Activated CD8-positive, alpha-beta memory T cell treated with anti-CD3 and anti-CD28 coated beads for 36 hours (primary cell): ENCODE data around the gene CCL5. TPM values are rescaled to one million over a fixed set of nuclear protein-coding genes. Genes with fewer than 3 reads are reported as not detected.

Experiments
- CTCF ChIA-PET: fragments of 350-600 bp; sonication (Branson Sonifier 250); formaldehyde crosslinking; loops from one replicate; lab custom pipeline; 2021; ENCODE audit warnings: antibody characterized with exemption; lab: Charles Lee
- POLR2A ChIA-PET: fragments of 350-600 bp; sonication (Branson Sonifier 250); formaldehyde crosslinking; loops from one replicate; lab custom pipeline; 2021; ENCODE audit warnings: antibody characterized with exemption; lab: Charles Lee
- total RNA-seq, 2 experiments: library from RNA; stranded (reverse); gene quantifications; one replicate each; pipeline ENCODE4 v1.2.3, GENCODE V29; 2021

The CCL5 gene
- total RNA-seq, 2 experiments from 2014 or later: 455 to 477 TPM

DNA sequence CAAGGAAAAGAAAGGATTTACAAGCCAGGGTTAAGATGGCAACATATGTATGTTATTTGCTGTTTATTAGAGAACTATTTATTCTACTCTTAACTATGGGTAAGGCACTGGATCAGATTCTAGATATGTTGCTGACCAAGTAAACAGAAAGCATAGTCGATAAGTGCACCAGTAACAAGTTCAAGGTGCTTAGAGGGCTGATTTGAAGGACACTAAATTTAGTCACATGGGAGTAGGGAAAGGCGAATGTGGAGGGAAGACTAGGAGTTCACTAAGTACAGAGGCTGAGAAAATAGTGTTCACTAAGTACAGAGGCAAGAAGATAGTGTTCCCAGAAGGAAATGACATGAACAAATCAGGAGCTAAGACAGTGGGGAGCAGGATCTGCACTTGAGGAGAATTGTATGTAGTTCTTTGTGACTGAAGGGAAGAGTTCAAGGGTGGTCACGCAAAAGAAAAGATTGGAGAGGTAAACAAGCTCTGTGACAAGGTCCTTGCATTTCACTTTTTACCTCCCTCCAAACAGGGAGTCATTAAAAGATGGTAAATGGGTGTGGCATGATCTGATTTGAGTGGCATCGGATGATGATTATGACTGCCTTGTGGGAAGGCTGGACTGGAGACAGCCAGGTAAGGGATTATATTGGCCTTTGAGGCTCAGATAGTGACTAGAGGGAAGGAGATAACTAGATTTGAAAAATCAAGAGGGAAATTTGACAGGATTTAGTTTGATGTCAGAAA, 32.4 kb downstream of the CCL5 start:
- POLR2A ChIA-PET: interaction anchor here (0.7 kb wide), 1 partner anchor 148 kb away, joined by 5 read pairs; no protein-coding TSS in a partner anchor
- CTCF ChIA-PET: interaction anchor here (0.5 to 3.0 kb wide), 13 partner anchors 9 to 122 kb away, joined by 3 to 25 read pairs (median 4); partner anchors contain the start of gene HEATR9

DNA sequence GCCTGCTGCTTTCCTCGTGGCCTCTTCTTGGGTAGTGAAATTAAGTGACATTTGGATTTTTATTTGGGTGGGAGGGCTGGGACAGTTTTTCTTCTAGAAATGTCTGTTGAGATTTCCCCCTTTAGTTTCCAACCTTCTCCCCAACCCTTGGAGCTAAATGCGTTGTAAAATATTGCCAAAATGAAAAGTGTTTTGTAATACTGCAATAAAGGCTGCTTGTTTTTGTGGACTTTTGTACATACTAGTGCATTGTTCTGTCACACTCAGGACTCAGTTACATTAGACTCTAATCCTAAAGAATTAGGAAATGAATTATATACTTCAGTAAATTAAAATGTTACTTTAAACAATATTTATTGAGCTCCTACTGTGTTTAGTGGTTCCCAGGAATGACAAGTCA, 33.2 kb downstream of the CCL5 start:
- ChIA-PET POLR2A (interaction anchor here (0.7 kb wide), 1 partner anchor 149 kb away, joined by 5 read pairs; no protein-coding TSS in a partner anchor), CTCF (interaction anchor here (0.6 to 2.6 kb wide), 3 partner anchors 17 to 83 kb away, joined by 3 to 7 read pairs (median 3); no protein-coding TSS in a partner anchor)

DNA sequence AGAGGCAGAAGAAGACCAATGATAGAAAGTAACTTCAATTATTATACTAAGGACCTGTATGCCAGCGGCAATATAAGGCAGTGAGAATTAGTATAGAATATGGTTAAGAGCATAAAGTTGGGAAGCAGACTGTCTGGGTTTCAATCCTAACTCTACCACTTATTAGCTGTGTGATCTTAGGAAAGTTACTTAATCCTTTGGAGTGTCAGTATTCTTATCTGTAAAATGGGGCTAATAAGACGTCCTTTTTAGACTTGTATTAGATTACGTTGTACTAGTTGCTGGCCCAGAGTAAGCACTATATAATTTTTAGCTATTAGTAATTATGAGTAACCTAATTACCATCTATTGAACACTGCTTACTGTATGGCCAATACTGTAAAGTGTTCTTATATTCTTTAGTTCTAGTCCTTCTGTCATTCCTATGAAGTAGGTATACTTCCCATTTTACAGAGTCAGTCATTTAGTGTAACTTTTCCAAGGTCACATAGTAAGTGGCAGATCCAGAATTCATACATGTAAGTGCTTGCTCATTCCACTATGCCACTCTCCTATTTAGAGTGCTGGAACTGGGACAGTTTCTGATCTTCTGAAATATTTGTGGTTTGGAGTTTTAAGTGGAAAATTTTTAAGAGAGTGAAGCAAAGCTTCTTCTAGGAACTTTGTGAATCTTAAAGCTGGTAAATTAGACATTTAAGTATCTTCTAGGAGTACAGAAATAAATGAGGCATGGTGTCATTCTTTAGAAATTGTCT, 33.9 kb downstream of the CCL5 start:
- CTCF ChIA-PET: interaction anchor here (1.3 kb wide), 1 partner anchor 82 kb away, joined by 3 read pairs; no protein-coding TSS in a partner anchor

DNA sequence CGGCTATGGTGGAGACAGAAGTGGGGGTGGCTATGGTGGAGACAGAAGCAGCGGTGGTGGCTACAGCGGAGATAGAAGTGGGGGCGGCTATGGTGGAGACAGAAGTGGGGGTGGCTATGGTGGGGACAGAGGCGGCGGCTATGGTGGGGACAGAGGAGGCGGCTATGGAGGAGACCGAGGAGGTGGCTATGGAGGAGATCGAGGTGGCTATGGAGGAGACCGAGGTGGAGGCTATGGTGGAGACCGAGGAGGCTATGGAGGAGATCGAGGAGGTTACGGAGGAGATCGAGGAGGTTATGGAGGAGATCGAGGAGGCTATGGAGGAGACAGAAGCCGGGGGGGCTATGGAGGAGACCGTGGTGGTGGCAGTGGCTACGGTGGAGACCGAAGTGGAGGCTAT, 35.6 kb downstream of the CCL5 start:
- CTCF ChIA-PET: no interaction called here
- POLR2A ChIA-PET: no interaction called here

More for the DNA sequence above, 33.9 kb downstream of the CCL5 start:
- POLR2A ChIA-PET: no interaction called here

DNA sequence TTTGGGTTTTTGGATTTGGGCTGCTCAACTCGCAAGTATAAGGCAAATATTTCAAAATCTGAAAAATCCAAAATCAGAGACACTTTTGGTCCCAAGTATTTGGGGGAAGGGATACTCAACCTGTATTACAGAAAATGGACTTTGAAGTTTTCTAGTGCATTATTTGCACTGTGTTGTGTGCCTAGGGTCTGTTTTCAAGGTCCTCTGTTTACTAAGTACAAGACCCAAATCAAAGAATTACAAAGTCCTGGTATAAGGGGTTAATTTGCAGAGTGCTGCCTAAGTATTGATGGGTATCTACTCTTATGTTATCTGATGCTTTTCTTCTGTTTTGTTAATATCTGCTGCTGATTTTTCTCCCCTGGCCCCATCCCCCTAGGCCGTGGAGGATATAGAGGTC, 36.5 kb downstream of the CCL5 start:
- ChIA-PET CTCF (no interaction called here), POLR2A (no interaction called here)

DNA sequence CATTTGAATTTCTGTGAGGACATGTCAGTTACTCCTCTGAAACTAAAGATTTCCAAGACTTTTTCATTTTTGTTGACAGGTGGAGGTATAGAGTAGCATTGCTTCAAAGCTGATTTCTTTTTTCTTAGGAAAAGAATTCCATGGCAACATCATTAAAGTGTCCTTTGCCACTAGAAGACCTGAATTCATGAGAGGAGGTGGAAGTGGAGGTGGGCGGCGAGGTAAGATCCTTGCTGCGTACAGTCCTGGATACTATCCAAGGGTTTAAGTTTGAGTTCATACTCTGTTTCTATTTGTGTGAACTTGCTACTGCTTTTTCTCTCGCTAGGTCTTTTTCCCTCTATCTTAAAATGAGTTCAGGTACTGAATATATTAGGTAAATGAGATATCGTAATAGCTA, 37.9 kb downstream of the CCL5 start:
- POLR2A ChIA-PET: no interaction called here
- CTCF ChIA-PET: interaction anchor here (0.8 to 1.4 kb wide), 3 partner anchors 29 to 127 kb away, joined by 3 to 7 read pairs (median 3); no protein-coding TSS in a partner anchor

DNA sequence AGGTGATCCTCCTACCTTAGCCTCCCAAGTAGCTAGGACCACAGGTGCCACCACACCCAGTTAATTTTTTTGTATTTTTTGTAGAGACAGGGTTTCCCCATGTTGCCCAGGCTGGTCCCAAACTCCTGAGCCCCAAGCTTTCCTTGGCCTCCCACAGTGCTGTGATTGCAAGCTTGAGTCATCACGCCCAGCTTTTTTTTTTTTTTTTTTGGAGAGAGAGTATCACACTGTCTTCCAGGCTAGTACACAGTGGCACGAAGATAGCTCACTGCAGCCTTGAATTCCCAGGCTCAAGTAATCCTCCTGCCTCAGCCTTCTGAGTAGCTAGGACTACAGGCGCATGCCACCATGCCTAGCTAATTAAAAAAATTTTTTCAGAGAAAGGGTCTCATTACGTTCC, 38.7 kb downstream of the CCL5 start:
- ChIA-PET POLR2A (interaction anchor here (0.6 to 0.7 kb wide), 3 partner anchors 24 to 151 kb away, joined by 3 to 4 read pairs (median 3); partner anchors contain the start of gene TAF15), CTCF (interaction anchor here (0.8 to 1.4 kb wide), 3 partner anchors 29 to 128 kb away, joined by 3 to 7 read pairs (median 3); no protein-coding TSS in a partner anchor)

DNA sequence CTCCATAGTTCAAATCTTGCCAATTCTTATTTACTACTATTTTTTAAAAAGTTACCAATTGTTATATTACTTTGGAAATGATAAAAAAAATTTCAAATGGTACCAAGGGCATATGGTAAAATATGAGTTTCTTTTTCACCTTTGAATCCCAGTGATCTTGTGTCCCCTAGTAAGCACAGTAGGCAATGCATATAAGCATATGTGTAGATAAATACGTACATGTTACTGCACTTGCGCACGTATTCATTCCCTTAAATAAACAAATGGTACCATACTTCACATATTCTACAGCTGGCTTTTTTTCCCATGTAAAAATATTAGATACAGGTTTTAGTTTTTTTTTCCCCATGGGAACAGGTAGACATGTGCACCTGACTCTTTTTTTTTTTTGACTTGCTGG, 39.1 kb downstream of the CCL5 start:
- POLR2A ChIA-PET: interaction anchor here (0.6 to 0.7 kb wide), 3 partner anchors 24 to 151 kb away, joined by 3 to 4 read pairs (median 3); partner anchors contain the start of gene TAF15
- CTCF ChIA-PET: interaction anchor here (0.8 to 1.4 kb wide), 3 partner anchors 30 to 128 kb away, joined by 3 to 7 read pairs (median 3); no protein-coding TSS in a partner anchor

DNA sequence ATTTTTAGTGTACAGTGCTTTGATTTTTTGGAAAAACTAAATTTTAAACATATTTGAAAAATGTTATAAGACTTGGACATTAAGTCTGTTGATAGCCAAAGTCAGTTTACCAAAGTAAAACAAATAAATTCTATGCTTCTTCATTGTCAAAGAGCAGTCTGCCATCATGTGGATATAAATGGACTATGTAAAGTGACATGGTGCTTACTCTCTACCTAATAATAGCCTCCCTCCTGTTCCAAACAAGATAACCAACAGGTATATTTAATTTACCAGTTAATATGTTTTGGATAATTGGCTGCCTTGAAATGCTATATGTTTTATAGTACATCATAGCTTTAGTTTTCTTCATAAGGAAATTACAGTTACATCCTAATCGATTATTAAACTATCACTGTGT, 55.0 kb downstream of the CCL5 start:
- CTCF ChIA-PET: no interaction called here
- POLR2A ChIA-PET: no interaction called here

Other genes starting within 250 kb of the CCL5 start
- under 1 TPM; 0.53 to 0.73 TPM for gene RASL10B, start 148.7 kb downstream of the CCL5 start, total RNA-seq
- gene GAS2L2, start 127.1 kb downstream of the CCL5 start, total RNA-seq: under 1 TPM; 0.10 to 0.15 TPM
- gene C17orf50, start 119.5 kb downstream of the CCL5 start, total RNA-seq: not detected
- not detected for gene MMP28, start 84.7 kb downstream of the CCL5 start, total RNA-seq
- gene TAF15, start 70.9 kb downstream of the CCL5 start, total RNA-seq: 100 to 1,000 TPM; 316 to 323 TPM
- gene HEATR9, start 11.5 kb downstream of the CCL5 start, total RNA-seq: 1 to 10 TPM; 1.5 to 2.3 TPM
- gene RDM1, start 50.4 kb upstream of the CCL5 start, total RNA-seq: 1 to 10 TPM; 3.2 to 3.9 TPM
- not detected for gene LYZL6, start 63.4 kb upstream of the CCL5 start, total RNA-seq
- gene CCL16, start 101.1 kb upstream of the CCL5 start, total RNA-seq: not detected
- gene CCL14, start 106.4 kb upstream of the CCL5 start, total RNA-seq: not detected
- gene CCL15, start 121.2 kb upstream of the CCL5 start, total RNA-seq: not detected
- under 1 TPM; 0.36 to 0.42 TPM for gene CCL23, start 137.6 kb upstream of the CCL5 start, total RNA-seq
- under 1 TPM; 0.36 to 0.61 TPM for gene CCL18, start 183.9 kb upstream of the CCL5 start, total RNA-seq
- gene CCL3, start 209.8 kb upstream of the CCL5 start, total RNA-seq: 1,000 to 10,000 TPM; 1,540 to 1,562 TPM
- gene CCL4, start 223.5 kb upstream of the CCL5 start, total RNA-seq: 1,000 to 10,000 TPM; 2,428 to 2,431 TPM